Gastrocnemius medialis (tissue), 4 donors: ENCODE data around the gene MFN1.

Experiments used
- POLR2A ChIP-seq, 2 donors: fragments of 450-650 bp; IDR thresholded peaks; one replicate each; pipeline ENCODE4 v1.6.1; 2017; ENCODE audit warnings: antibody characterized with exemption in 2 of 2, mild to moderate bottlenecking in 2 of 2, moderate library complexity in 2 of 2
- TF ChIP-seq, protein P1 (sequence below), 5 experiments: fragments of 450-650 bp in 3 of 5; fragments of 200-600 bp in 2 of 5; sonication (generic) in 2 of 5; IDR thresholded peaks in 4 of 5; conservative IDR thresholded peaks in 1 of 5; 1 replicate in 4 of 5; 2 replicates in 1 of 5; pipeline ENCODE4 v1.5.1; 2016 to 2019; ENCODE audit warnings: antibody characterized with exemption in 5 of 5, mild to moderate bottlenecking in 3 of 5, moderate library complexity in 3 of 5

DNA sequence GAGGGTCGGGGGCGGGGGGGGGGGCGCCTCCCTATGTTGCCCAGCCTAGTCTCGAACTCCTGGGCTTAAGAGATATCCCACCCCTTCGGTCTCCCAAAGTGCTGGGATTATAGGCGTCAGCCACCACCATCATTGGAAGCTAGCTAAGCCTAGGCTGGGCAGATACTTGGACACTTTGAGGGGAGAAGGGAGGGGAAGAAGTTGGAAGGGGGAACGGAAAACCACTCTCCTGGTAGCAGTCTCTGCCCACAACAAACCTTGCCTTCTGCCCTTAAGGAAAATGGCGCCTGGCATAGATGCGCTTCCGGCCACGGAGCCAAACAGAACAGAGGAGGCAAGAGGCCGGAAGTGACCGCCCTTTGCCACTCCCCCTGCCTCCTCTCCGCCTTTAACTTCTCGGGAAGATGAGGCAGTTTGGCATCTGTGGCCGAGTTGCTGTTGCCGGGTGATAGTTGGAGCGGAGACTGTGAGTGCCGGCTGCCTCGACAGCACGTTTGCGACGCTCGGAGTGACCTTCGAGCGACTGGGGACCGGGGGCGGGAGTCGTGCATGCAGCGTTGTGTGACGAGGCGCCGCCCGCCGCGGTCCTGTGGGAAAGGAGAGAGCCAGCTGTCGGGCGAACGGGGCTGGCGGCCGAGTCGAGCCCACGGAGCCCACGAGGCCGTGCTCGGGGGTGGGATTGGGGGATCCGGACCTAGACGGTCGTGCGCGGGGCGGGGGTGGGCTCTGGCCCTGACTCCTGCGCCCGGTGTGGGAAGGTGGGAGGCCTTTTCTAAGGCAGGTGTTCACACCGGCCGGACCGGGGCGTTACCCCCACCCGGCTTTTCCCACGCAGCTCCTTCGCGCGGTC, at the start of gene MFN1:
- TF ChIP-seq, protein P1, sequence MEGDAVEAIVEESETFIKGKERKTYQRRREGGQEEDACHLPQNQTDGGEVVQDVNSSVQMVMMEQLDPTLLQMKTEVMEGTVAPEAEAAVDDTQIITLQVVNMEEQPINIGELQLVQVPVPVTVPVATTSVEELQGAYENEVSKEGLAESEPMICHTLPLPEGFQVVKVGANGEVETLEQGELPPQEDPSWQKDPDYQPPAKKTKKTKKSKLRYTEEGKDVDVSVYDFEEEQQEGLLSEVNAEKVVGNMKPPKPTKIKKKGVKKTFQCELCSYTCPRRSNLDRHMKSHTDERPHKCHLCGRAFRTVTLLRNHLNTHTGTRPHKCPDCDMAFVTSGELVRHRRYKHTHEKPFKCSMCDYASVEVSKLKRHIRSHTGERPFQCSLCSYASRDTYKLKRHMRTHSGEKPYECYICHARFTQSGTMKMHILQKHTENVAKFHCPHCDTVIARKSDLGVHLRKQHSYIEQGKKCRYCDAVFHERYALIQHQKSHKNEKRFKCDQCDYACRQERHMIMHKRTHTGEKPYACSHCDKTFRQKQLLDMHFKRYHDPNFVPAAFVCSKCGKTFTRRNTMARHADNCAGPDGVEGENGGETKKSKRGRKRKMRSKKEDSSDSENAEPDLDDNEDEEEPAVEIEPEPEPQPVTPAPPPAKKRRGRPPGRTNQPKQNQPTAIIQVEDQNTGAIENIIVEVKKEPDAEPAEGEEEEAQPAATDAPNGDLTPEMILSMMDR (IDR thresholded peaks at IDR 0.05 in 4 of 5, conservative IDR thresholded peaks at IDR 0.05 in 1 of 5), result no peak
- peak; percentile 60 to 86 for TF ChIP-seq POLR2A (IDR thresholded peaks at IDR 0.05)
